ENCODE results near the gene AIM2. TPM values are rescaled to one million over a fixed set of nuclear protein-coding genes. Genes with fewer than 3 reads are reported as not detected.

AIM2 gene
- total RNA-seq, 1 experiment from 2014 or later, result 1.1 TPM

GRCh38 chr1:159081626-159082025, 5.1 kb upstream of the AIM2 start:
- no peaks in the 10 kb centered on the region for H3K9me3 ChIP-seq (ENCODE audit: control insufficient read depth, low read depth, low read length)
- no peaks in the 10 kb centered on the region for H3K23me2 ChIP-seq (ENCODE audit: insufficient read length, low read depth, low read length, poor library complexity, severe bottlenecking)
- no peaks in the 10 kb centered on the region for H3K4me1 ChIP-seq (ENCODE audit: insufficient read depth, low read length)
- H2BK120ac ChIP-seq (ENCODE audit: low read depth, low read length, poor library complexity, severe bottlenecking), result no peak overlapping the region
- H3K23ac ChIP-seq (ENCODE audit: insufficient read length, low read depth, low read length), result no peak overlapping the region
- no peak overlapping the region for H2BK5ac ChIP-seq (ENCODE audit: insufficient read length, low read length)
- no peak overlapping the region for H2BK12ac ChIP-seq (ENCODE audit: insufficient read length, low read depth, low read length)
- no peak overlapping the region for H4K91ac ChIP-seq (ENCODE audit: insufficient read length, low read depth, low read length)
- no peak for DNase-seq
- 0 out of 4 replicates have a peak, but pooled peaks cover 0 to 3% of the 10 kb centered on the region in 2 experiments for H3K4me1 Mint-ChIP-seq
- H3K9ac ChIP-seq (ENCODE audit: extremely low read depth, insufficient read length, low read length), result no peak overlapping the region
- no peak overlapping the region for H3K27ac Mint-ChIP-seq
- H3K4me2 ChIP-seq (ENCODE audit: insufficient read depth, insufficient read length, low read length), result no peak overlapping the region
- H3K27me3 ChIP-seq (ENCODE audit: insufficient read depth, low read length), result no peaks in the 10 kb centered on the region
- H4K8ac ChIP-seq (replicated peaks; ENCODE audit: insufficient read length, low read depth, low read length), result no peak overlapping the region
- H3K79me2 ChIP-seq (ENCODE audit: insufficient read depth, low read length), result no peaks in the 10 kb centered on the region
- H2BK15ac ChIP-seq (ENCODE audit: low read depth, low read length), result no peak overlapping the region
- TF ChIP-seq CTCF (conservative IDR thresholded peaks at IDR 0.05), result no peak
- no peaks in the 10 kb centered on the region for H4K20me1 ChIP-seq (ENCODE audit: control insufficient read depth, insufficient read depth, insufficient read length)
- H3K14ac ChIP-seq (ENCODE audit: insufficient read depth, low read length), result no peak overlapping the region
- no peak overlapping the region for H3K18ac ChIP-seq (ENCODE audit: insufficient read length, low read depth, low read length)
- H3K36me3 Mint-ChIP-seq (ENCODE audit: insufficient read depth in 1 of 3, low read depth in 3 of 3), result no peaks in the 10 kb centered on the region
- H4K5ac ChIP-seq (ENCODE audit: insufficient read length, low read depth, low read length), result no peak overlapping the region
- no peak overlapping the region for H3K4ac ChIP-seq (ENCODE audit: low read depth, low read length)
- no peak overlapping the region for H3K56ac ChIP-seq (ENCODE audit: insufficient read length, low read depth, low read length)
- no peak overlapping the region for H2BK20ac ChIP-seq (ENCODE audit: low read depth, low read length, poor library complexity, severe bottlenecking)
- no peaks in the 10 kb centered on the region for H3K9me3 Mint-ChIP-seq
- H3T11ph ChIP-seq (ENCODE audit: low read length), result no peak overlapping the region
- H2AFZ ChIP-seq (ENCODE audit: low read length), result no peak overlapping the region
- H3K79me1 ChIP-seq (ENCODE audit: insufficient read depth, low read depth, low read length, poor library complexity, severe bottlenecking), result no peaks in the 10 kb centered on the region
- no peak overlapping the region for H2AK5ac ChIP-seq (ENCODE audit: insufficient read length, low read length)
- WGBS (ENCODE audit: extremely low coverage, insufficient read length, low lambda C conversion rate), result no CpG with 5 or more reads among the region's 1 CpG
- H3K4me3 Mint-ChIP-seq, result no peak overlapping the region
- no peak overlapping the region for H3K27ac ChIP-seq (ENCODE audit: insufficient read length, low read depth, low read length)
- H3K27me3 Mint-ChIP-seq (ENCODE audit: low read depth), result no peaks in the 10 kb centered on the region; the same call in 1 of the 2 replicates

Measured in H9 (cell line).